Measurements from ENCODE around the gene ANKRD65.
A peak's percentile ranks its signal among the peaks of the same experiment; 100 is the strongest.

GRCh38 chr1:1407636-1408318 is 13.3 kb downstream of the ANKRD65 start:
- TF ChIP-seq CTCF (IDR thresholded peaks at IDR 0.05) (peak in 2 of 4 experiments; percentile 17 to 26), POLR2A (IDR thresholded peaks at IDR 0.05) (no peak), POLR2AphosphoS5 (IDR thresholded peaks at IDR 0.05) (no peak)

Measured in sigmoid colon (tissue), 4 donors.